Panc1 (cell line): ENCODE results near the gene PRKCB.

ENCODE experiments used
- CTCF ChIP-seq: fragments of 450-650 bp; IDR thresholded peaks from 2 replicates; pipeline ENCODE4 v1.5.1; 2017; ENCODE audit warnings: mild to moderate bottlenecking
- POLR2AphosphoS5 ChIP-seq: IDR thresholded peaks from 2 replicates; pipeline ENCODE4 v1.6.1; 2012; ENCODE audit warnings: mild to moderate bottlenecking, low read depth, low read length, moderate library complexity

- TF ChIP-seq POLR2AphosphoS5 (no peak), CTCF (no peak)
Observed at GRCh38 chr16:23962001-23962400, 126.2 kb downstream of the PRKCB start.
